ENCODE data around the gene TMEM95. TPM values are rescaled to one million over a fixed set of nuclear protein-coding genes. Genes with fewer than 3 reads are reported as not detected.

Gene TMEM95
- total RNA-seq, 1 donor from 2014 or later, result not detected

DNA sequence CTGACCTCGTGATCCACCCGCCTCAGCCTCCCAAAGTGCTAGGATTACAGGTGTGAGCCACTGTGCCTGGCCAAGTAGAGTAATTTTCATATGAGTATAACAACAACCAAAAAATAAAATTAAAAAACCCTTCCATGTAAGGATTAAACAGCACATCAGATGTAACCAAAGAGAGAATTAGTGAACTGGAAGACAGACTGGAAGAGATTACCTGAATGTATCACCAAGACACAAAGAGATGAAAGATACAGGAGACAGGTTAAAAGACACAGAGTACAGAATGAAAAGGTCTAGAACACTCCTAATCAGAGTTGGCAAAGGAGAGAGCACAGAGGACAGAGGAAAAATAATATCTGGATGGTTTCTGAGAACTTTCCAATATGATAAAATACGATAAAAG lies 24.2 kb downstream of the TMEM95 start:
- no peak for DNase-seq

- DNase-seq, result no peak
Measured at GRCh38 chr17:7380321-7380720, 25.4 kb downstream of the TMEM95 start.

GRCh38 chr17:7380855-7381683 lies 26.1 kb downstream of the TMEM95 start, which contains the start of gene TNK1:
Gene TNK1, plus strand, starts transcription at chr17:7381089. Its CDS starts 1,838 bp downstream, at chr17:7382927.
- no peak for DNase-seq

DNA sequence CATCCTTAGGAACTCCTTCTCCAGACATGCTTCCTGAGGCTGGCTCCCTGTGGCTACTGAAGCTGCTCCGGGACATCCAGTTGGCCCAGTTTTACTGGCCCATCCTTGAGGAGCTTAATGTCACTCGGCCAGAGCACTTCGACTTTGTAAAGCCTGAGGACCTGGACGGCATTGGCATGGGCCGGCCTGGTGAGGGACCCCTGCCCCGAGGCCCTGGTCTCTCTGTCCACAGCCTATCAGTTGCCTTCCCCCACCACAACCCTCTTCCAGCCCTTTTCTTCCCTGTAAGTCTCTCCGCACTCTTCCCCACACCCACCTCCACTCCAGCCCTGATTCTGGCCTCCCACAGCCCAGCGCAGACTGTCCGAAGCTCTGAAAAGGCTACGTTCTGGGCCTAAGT lies 27.9 kb downstream of the TMEM95 start:
- no peak for DNase-seq

GRCh38 chr17:7383371-7383741 lies 28.4 kb downstream of the TMEM95 start:
- no peak for DNase-seq

DNA sequence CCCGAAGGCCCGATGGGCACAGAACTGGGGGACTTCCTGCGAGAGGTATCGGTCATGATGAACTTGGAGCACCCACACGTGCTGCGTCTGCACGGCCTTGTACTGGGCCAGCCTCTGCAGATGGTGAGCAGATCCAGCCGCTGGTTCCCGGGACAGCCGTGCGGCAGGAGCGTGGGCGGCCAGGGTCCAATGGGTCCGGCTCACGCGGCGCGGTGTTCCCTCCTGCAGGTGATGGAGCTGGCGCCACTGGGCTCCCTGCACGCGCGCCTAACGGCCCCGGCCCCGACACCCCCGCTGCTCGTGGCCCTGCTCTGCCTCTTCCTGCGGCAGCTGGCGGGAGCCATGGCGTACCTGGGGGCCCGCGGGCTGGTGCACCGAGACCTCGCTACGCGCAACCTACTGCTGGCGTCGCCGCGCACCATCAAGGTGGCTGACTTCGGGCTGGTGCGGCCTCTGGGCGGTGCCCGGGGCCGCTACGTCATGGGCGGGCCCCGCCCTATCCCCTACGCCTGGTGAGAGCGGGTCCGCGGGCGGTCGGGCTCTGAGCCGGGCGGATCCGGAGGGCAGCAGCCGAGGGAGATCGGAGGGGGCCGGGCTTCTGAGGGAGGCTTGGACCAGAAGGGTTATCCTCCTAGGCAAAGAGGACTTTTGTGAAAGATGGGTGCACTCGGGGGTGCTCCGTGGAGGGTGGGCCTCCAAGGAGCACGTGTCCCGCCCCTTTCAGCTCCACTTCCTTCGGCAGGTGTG lies 29.0 kb downstream of the TMEM95 start:
- no peak for DNase-seq

DNA sequence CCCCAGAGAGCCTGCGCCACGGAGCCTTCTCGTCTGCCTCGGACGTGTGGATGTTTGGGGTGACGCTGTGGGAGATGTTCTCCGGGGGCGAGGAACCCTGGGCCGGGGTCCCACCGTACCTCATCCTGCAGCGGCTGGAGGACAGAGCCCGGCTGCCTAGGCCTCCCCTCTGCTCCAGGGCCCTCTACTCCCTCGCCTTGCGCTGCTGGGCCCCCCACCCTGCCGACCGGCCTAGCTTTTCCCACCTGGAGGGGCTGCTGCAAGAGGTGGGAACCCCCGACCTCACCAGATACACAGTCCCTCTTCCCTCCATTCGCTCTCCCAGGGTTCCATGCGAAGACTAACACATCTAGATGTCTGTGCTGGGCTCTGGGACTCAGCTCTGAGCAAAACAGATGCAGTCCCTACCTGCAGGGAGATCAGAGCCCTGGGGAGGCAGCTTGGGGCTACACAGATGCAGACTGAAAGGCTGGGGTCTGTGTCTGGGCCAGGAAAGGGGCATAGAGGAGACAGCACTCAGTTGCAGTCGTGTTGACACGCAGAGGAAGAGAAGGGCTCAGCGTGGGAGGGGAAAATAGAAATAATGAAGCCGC lies 29.6 kb downstream of the TMEM95 start:
- DNase-seq, result no peak

GRCh38 chr17:7388856-7389255 lies 33.9 kb downstream of the TMEM95 start:
- no peak for DNase-seq

DNA sequence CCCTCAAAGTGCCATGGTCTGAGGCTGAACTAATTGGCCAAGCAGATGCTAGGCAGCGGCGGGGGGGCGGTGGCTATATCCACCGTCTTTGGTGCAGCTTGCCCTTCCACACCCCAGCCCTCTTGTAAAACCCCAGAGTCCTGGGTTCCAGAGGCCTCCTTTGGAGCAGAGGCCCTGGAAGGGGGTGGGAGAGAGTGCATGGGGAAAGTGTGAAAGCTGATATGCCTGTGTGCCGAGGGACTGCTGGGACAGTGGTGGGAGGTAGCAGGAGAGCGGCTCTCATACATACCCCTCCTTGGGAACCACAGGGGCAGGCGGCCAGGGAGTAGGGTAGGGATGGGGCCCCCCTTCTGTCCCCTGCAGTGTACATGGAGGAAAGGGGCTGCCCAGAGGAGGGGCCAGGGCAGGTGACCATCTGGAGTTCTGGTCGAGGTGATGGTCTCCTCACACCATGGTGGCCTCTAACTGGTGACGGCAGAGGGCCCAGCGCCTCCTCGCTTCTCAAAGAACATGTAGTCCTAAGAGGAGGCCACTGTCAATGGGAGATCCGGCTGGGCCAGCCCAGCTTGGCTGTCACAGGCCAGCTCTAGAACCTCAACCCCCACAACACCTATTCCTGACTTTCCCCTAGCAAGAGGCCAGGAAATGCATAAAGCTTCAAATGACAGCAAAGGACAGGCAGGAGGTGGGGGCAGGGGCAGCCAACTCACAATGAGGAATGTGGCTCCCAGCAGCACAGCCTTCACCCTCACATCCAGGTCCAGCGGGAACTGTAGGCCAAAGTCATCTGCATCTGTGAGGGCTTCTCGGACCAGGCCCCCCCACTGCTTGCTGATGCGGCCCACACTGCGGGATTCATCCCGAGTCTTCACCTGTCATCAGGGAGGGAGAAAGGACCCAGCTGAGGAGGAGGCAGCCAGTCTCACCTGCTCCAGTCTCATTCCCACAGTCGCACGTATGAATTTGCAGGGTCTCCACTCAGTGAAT lies 35.3 kb downstream of the TMEM95 start:
- no peak for DNase-seq

DNA sequence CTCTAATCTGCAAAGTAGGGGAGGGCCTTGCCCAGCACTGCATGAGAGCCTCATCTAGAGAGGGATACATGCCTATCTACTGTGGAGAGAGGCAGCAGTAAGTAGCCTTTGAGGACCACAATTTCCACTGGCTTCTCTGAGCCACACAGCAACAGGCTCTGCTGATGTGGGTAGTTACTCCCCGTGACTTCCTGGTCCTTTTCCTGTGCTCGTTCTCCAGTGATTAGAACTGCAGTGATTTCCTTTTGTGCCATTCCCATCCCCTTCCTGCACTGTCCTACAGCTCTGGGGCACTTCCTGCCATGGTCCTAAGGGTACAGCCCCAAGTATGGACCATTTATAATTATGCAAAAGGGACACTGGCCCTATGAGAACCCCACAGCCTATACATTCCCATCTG lies 36.4 kb downstream of the TMEM95 start:
- no peak for DNase-seq

GRCh38 chr17:7392696-7393612 lies 38.0 kb downstream of the TMEM95 start:
- DNase-seq, result no peak

- DNase-seq, result no peak
Measured at GRCh38 chr17:7393613-7394451, 38.9 kb downstream of the TMEM95 start.

- DNase-seq, result peak; percentile 54
Measured at GRCh38 chr17:7394452-7395191, 39.7 kb downstream of the TMEM95 start, which contains the start of gene PLSCR3. Gene PLSCR3, minus strand, starts transcription at chr17:7394525. Its CDS starts 415 bp downstream, at chr17:7394110.

DNA sequence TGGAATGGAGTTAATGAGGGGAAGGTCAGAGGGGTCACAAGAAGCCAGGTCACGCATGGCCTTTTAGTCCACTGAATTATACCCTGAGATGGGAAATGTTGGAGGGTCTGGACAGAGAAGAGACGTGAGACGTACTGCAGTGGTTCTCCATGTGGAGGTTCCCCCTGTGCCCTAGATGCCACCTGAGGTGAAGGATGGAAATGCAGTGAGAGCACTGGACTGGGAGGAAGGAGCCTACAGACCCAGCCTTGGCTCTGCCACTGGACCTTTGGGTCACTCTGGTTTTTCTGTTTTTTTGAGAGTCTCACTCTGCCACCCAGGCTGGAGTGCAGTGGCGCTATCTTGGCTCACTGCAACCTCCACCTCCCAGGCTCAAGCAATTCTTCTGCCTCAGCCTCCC lies 41.2 kb downstream of the TMEM95 start:
- DNase-seq, result no peak

GRCh38 chr17:7398612-7399011 lies 43.7 kb downstream of the TMEM95 start:
- no peak for DNase-seq

DNA sequence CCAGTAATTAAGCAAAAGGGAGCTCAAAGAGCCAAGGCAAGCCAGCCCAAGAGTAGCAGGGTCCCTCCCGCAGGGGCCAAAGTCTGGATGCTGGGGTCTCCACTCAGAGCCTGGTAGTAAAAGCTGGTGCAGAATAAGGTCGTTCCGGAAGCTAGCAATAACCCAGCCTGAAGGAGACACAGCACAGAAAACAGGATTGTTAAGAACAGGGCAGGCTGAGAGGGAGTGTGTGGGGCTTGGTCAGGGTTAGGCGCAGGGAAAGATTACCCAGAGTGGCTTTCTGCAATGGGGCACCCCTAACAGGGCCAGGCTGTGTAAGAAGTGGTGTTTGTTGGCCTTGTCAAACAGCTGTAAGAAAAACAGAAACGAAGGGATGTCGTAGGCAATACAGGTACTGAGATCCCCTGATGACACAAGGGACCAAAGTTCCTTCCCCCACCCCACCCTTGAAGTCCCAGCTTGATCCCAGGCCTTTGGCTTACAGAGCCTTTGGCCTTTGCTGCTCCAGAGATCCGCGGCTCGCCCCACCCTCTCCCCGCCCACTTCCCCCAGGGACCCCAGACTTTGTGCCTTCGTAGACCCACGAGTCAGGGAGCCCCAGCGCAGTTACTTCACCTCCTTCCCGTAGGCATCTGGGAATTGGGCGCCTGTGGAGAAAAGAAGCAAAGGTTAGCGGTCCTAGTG lies 48.2 kb downstream of the TMEM95 start:
- DNase-seq, result peak; percentile 59

DNA sequence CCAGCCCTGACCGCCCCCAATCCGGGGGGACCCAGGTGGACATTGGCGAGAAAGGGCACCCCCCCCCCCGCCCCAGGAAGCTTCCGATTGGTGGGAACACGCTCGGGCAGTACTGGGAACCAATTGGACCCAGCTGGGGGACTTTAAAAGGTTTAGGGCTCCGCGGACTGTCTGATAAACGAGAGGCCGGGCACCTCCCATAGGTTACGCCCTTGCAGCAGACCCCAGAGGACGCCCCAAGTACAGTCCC lies 48.7 kb downstream of the TMEM95 start:
- no peak for DNase-seq

GRCh38 chr17:7403977-7404736 lies 49.2 kb downstream of the TMEM95 start, which contains the start of gene TMEM256:
Gene TMEM256, minus strand, starts transcription at chr17:7404097. Its CDS starts 13 bp downstream, at chr17:7404084.
- DNase-seq, result peak; percentile 100
